Cardiac muscle cell (in vitro differentiated cells and primary cell): ENCODE results near the gene IL4. TPM values are rescaled to one million over a fixed set of nuclear protein-coding genes. Genes with fewer than 3 reads are reported as not detected.

Source experiments
- DNase-seq, 2 donors: peaks; one replicate each; pipeline versions ENCODE4 v3.0.0 to v3.0.0-alpha.2; 2010 to 2017; ENCODE audit warnings: low read depth in 1 of 2, low spot score in 1 of 2
- H3K27ac ChIP-seq: fragments of 200-600 bp; sonication (generic); 2 replicates; pipeline ENCODE4 v1.5.1; 2016
- H3K27me3 ChIP-seq: fragments of 200-600 bp; sonication (generic); 2 replicates; pipeline ENCODE4 v1.6.0; 2016; ENCODE audit warnings: control low read depth
- H3K36me3 ChIP-seq: fragments of 200-600 bp; sonication (generic); 2 replicates; pipeline ENCODE4 v1.5.1; 2016; ENCODE audit warnings: control low read depth
- H3K4me1 ChIP-seq: fragments of 200-600 bp; sonication (generic); 2 replicates; pipeline ENCODE4 v1.8.1; 2017; ENCODE audit warnings: low read depth, mild to moderate bottlenecking, mixed run types
- H3K4me3 ChIP-seq: fragments of 200-600 bp; sonication (generic); 2 replicates; pipeline ENCODE4 v1.5.1; 2016; ENCODE audit warnings: mild to moderate bottlenecking
- H3K9me3 ChIP-seq: fragments of 200-600 bp; sonication (generic); 2 replicates; pipeline ENCODE4 v1.5.1; 2017; ENCODE audit warnings: low read depth, mild to moderate bottlenecking, control low read depth
- polyA plus RNA-seq: library from polyadenylated mRNA; unstranded; fragments of >200 nt; fragmentation: Nextera tagmentation; extraction: Ambion mirVana; gene quantifications from 2 replicates; pipeline ENCODE4 v1.2.1, GENCODE V29; 2016
- total RNA-seq: library from RNA; depleted of rRNA; stranded (reverse); fragments of >200 nt; gene quantifications from 2 replicates; pipeline ENCODE4 v1.2.3, GENCODE V29; 2016
- TF ChIP-seq, protein P1 (sequence below): IDR thresholded peaks from 2 replicates; pipeline ENCODE4 v1.5.1; 2012; ENCODE audit warnings: low read depth, mild to moderate bottlenecking, low read length

The IL4 gene
- total and polyA plus RNA-seq, 2 experiments from 2014 or later = not detected

DNA sequence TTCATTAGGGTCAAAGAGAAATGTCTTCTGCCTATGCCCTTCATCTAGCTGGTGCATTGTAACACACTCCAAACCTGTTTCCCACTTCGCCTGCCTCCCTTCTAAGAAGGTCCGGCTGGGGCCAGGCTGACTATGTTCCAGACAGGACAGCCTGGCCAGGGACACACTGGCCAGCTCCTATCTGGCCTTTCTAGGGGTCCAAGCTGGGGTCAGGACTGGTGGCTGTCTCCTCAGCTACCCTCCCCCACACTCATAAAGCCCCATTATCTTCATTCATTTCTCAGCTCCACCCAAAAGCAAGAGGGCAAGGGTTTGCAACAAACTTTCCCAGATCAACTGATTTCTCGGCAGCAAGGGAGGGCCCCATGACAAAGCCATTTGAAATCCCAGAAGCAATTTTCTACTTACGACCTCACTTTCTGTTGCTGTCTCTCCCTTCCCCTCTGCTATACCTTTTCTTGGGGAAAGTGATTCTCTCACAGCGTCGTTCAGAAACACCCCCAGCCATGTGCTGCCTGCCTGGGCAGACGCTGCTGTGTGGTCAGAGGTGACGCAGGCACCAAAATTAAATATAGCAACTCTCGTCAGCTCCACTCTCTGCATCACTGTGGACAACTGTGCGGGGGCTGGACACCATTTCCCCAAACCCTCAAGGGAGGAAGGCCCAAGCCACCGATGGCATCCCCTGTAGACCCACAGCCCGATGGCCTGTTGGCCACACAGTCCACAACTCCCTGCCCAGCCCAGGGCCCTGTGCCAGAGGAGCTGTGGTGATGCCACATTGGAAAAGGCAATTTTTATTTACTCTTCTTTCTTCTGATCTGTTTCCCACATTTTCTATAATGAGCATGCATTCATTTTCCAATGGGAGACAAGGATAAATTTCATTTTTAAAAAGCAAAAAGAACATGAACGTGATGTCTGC is 9.8 kb upstream of the IL4 start:
- TF ChIP-seq, protein P1, sequence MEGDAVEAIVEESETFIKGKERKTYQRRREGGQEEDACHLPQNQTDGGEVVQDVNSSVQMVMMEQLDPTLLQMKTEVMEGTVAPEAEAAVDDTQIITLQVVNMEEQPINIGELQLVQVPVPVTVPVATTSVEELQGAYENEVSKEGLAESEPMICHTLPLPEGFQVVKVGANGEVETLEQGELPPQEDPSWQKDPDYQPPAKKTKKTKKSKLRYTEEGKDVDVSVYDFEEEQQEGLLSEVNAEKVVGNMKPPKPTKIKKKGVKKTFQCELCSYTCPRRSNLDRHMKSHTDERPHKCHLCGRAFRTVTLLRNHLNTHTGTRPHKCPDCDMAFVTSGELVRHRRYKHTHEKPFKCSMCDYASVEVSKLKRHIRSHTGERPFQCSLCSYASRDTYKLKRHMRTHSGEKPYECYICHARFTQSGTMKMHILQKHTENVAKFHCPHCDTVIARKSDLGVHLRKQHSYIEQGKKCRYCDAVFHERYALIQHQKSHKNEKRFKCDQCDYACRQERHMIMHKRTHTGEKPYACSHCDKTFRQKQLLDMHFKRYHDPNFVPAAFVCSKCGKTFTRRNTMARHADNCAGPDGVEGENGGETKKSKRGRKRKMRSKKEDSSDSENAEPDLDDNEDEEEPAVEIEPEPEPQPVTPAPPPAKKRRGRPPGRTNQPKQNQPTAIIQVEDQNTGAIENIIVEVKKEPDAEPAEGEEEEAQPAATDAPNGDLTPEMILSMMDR = no peak
- no peaks in the 10 kb centered on the region for H3K36me3 ChIP-seq

DNA sequence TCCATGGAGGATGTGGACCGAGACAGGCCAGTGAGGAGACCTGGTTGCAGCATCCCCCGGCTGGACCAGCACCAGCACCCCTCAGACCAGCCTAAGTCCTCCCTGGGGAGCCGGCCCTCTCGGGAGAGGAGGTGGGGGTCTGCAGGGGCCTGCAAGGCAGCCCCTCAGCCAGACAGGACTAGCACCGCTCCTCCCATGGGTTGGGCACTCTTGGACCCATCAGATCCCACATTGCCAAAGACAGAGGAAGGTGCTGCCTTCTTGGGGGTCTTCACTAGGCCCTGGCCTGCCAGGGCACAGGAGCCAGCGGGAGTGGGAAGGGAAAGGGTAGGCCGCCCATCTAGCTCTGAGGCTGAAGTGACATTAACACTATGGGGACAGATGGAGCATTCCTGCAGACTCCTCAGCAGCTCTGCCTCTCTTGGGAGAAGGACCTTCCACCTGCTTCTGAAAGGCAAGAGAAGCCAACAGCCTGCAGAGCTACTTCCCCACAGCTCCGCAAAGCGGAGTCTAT is 9.0 kb upstream of the IL4 start:
- no peak overlapping the region for H3K4me3 ChIP-seq
- H3K9me3 ChIP-seq = no peaks in the 10 kb centered on the region
- H3K36me3 ChIP-seq = no peaks in the 10 kb centered on the region
- no peak overlapping the region for H3K27ac ChIP-seq
- DNase-seq = no peak
- H3K27me3 ChIP-seq = no peaks in the 10 kb centered on the region
- TF ChIP-seq, protein P1 = no peak
- peaks cover 13% of the 10 kb centered on the region for H3K4me1 ChIP-seq

More for the DNA sequence above, 9.8 kb upstream of the IL4 start:
- Histone ChIP-seq H3K4me1 (peaks cover 13% of the 10 kb centered on the region), H3K9me3 (no peaks in the 10 kb centered on the region), H3K27me3 (no peaks in the 10 kb centered on the region), H3K27ac (no peak overlapping the region), H3K4me3 (no peak overlapping the region)
- no peak for DNase-seq

DNA sequence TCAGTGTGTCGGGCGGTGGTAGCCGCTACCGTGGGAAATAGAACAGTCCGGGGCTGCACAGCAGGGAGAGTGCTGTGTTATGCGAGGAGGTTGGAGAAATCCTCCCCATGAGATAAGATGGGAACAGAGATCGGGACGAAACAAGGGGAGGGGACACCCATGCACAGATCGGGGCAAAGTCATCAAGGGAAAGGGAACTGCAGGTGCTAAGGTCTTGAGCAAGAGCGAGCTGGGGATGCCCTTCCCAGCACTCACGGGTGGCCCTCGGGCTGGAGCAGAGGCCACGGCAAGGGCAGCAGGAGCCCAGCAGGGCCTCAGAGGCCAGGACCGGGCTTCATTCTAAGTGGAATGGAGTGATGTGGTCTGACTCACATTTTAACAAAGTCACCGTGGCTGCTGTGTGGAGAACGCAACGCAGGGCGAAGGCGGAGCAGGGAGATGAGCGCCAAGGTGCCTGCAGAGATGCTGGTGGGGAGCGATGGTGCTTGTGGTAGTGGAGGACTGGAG is 8.2 kb upstream of the IL4 start:
- no peak overlapping the region for H3K4me3 ChIP-seq
- H3K27ac ChIP-seq = no peak overlapping the region
- TF ChIP-seq, protein P1 = no peak
- H3K9me3 ChIP-seq = no peaks in the 10 kb centered on the region
- H3K36me3 ChIP-seq = no peaks in the 10 kb centered on the region
- H3K4me1 ChIP-seq = peaks cover 13% of the 10 kb centered on the region
- H3K27me3 ChIP-seq = no peaks in the 10 kb centered on the region
- DNase-seq = no peak

DNA sequence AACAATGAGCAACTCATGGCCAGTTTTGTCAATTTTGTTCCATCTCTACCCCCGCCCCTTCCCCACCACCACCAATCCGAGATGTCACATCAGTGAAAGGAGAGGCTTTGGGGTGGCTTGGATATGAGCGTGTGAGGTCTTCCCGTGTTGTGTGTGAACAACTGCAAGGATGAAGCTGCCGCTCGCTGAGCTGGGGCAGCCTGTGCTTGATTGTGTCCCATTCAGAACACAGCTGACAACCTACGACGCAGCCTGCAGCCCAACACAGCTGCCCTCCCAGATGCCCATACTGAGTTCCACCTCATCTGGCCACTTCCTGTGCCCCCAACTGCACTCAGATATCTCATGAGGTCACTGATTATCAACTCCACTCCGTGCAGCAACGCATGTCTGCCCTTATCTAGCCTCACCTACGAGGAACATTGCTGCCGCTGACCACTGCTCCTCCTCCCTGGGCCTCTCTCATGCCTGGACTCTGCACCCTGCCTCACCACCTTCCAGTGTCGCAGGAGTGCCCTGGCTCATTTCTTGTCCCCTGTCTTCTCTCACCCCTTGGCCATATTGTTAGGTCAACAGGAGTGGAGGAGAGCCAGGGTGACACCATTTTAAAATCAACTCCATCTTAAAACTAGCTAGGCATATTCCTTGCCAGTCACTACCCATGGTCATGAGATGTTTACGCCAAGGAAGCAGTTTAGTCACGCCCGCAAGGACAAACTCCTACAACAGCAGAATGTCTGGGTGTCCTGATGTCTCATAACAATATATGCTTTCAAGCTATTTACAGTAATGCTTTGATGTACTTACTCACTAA is 7.3 kb upstream of the IL4 start:
- no peak for DNase-seq
- H3K27ac ChIP-seq = no peak overlapping the region
- H3K4me1 ChIP-seq = peaks cover 13% of the 10 kb centered on the region
- H3K36me3 ChIP-seq = no peaks in the 10 kb centered on the region
- no peaks in the 10 kb centered on the region for H3K9me3 ChIP-seq
- no peak overlapping the region for H3K4me3 ChIP-seq
- H3K27me3 ChIP-seq = no peaks in the 10 kb centered on the region
- TF ChIP-seq, protein P1 = no peak

DNA sequence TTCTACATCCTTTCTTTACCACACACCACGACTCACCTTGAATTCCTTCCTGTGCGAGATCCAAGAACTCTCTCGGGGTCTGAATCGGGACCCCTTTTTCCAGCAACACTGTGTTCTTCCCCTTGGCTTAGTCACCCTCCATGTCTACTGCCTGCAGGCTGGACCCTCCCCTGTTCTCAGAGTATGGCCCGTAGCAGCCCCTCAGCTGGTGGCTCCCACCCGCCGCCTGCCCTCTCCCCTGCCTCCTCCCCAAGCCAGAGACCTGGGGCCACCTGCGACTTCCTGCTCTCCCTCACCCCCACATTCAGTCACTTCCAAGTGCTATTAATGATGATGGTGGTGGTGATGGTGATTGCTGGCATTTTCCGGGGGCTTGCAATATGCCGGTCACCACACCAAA is 6.5 kb upstream of the IL4 start:
- Histone ChIP-seq H3K27ac (no peak overlapping the region), H3K9me3 (no peaks in the 10 kb centered on the region), H3K4me1 (peaks cover 13% of the 10 kb centered on the region), H3K4me3 (no peak overlapping the region), H3K27me3 (no peaks in the 10 kb centered on the region), H3K36me3 (no peaks in the 10 kb centered on the region)
- TF ChIP-seq, protein P1 = no peak
- no peak for DNase-seq
